Esophagus squamous epithelium (tissue), 4 donors: ENCODE data around the gene IL22RA1.

Source experiments
- CTCF ChIP-seq, 6 experiments: fragments of 450-650 bp in 4 of 6; fragments of 200-600 bp in 2 of 6; sonication (generic) in 2 of 6; IDR thresholded peaks; one replicate each; pipeline ENCODE4 v1.5.1; 2016 to 2019; ENCODE audit warnings: antibody characterized with exemption in 6 of 6, mild to moderate bottlenecking in 4 of 6, moderate library complexity in 4 of 6
- POLR2A ChIP-seq, 4 donors: fragments of 450-650 bp; IDR thresholded peaks; one replicate each; pipeline ENCODE4 v1.6.1; 2017; ENCODE audit warnings: antibody characterized with exemption in 4 of 4, mild to moderate bottlenecking in 4 of 4, moderate library complexity in 3 of 4

DNA sequence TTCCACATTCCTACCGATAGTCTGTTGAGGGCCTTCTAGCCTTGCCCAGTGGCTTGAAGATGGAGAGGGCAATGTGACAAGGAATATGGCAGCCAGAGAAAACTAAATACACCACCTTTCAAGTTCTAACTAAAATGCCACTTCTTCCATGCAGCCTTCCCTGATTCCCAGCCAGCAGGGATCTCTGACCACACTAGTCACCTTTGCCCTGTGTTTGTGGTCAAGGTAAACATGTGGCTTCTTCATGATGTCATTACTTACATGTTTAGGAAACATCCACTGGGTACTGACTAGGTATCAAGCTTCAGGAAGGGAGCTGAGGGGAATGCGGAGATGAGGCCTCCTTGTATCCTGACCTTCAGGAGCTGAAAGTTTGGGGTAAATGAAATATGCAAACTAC, 22.6 kb upstream of the IL22RA1 start:
- TF ChIP-seq CTCF (IDR thresholded peaks at IDR 0.05), result no peak
- TF ChIP-seq POLR2A (IDR thresholded peaks at IDR 0.05), result no peak
